Measurements from ENCODE around the gene ANKRD53.

The ANKRD53 gene

GRCh38 chr2:70988726-70989648 lies 10.6 kb downstream of the ANKRD53 start:
- Histone ChIP-seq H3K27ac (ENCODE audit: low read length, poor library complexity, severe bottlenecking) (no peak overlapping the region), H3K27me3 (ENCODE audit: control insufficient read depth in 1 of 2, insufficient read depth in 1 of 2, low read length in 2 of 2) (no peaks in the 10 kb centered on the region), H3K18ac (ENCODE audit: low read depth in 1 of 2, low read length in 2 of 2) (no peak overlapping the region), H2AK5ac (ENCODE audit: low read length, severe bottlenecking) (no peak overlapping the region), H3K4me1 (ENCODE audit: control insufficient read depth, insufficient read depth, low read depth, low read length) (peaks cover 18% of the 10 kb centered on the region), H4K8ac (ENCODE audit: low read length) (no peak overlapping the region), H3K9me3 (ENCODE audit: control insufficient read depth, low read length) (no peaks in the 10 kb centered on the region), H3K4me2 (ENCODE audit: low read length, poor library complexity, severe bottlenecking) (no peak overlapping the region), H3K79me1 (replicated peaks; ENCODE audit: low read length, poor library complexity, severe bottlenecking) (peaks cover 44% of the 10 kb centered on the region), H4K91ac (ENCODE audit: low read length) (no peak overlapping the region), H3K14ac (ENCODE audit: low read length in 2 of 2) (no peak overlapping the region), H2BK12ac (ENCODE audit: low read length in 2 of 2) (no peak overlapping the region), H3K36me3 (ENCODE audit: control insufficient read depth in 1 of 2, insufficient read depth in 2 of 2, low read depth in 1 of 2, low read length in 2 of 2) (peaks cover 65 to 67% of the 10 kb centered on the region in 2 experiments), H2BK5ac (ENCODE audit: low read depth, low read length, poor library complexity, severe bottlenecking) (no peak overlapping the region), H3K23ac (ENCODE audit: low read length in 2 of 2) (no peak overlapping the region), H3K4ac (ENCODE audit: low read depth in 1 of 2, low read length in 2 of 2) (no peak overlapping the region), H2AFZ (ENCODE audit: low read depth, low read length) (no peak overlapping the region), H3K9ac (ENCODE audit: low read length) (no peak overlapping the region), H2BK15ac (ENCODE audit: low read depth, poor library complexity, severe bottlenecking) (no peak overlapping the region), H3K4me3 (ENCODE audit: insufficient read depth in 1 of 2, low read depth in 1 of 2, low read length in 2 of 2) (no peak overlapping the region), H2BK120ac (ENCODE audit: low read depth, low read length) (no peak overlapping the region)
- no peak for DNase-seq
- WGBS = 93% methylated on average over 15 of the region's 16 CpGs

DNA sequence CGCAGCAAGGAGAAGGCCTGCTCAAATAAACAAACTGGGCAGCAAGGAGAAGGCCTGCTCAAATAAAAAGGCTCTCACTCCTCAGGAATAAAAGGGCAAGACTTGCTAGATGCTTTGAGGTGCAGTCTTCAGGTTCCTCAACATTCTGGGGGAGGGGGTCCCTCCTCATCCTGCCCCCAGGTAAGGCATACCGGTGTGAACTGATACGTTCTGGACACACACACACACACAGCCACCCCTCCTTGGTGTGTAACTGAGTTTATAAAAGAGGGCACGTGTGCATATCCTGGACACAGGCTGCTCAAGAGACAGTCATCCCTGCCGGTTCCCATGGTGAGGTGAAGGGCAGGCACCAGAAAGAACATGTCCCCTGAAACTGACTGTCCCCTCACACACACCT lies 11.8 kb downstream of the ANKRD53 start:
- no peak overlapping the region for H3K14ac ChIP-seq (ENCODE audit: low read length in 2 of 2)
- DNase-seq = no peak
- WGBS = 76% methylated on average over 5 of the region's 5 CpGs

DNA sequence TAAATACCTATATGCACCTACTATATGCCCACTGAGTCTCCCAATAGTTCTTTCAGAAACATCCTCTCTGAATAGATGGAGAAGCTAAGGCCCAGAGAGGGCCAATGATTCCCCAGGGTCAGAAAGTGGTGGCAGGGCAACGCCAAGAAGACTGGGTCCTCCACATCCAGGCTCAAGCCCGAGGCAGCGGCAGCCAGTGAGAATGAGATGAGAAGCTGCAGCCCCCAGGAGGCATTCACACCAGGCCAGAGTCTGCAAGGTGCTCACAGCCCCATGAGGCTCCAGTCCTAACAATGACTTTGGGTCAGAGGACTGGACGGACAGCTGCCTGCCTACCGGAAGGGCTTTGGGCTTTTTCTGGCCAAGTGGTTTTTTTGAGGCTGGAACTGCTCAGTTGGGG lies 12.7 kb downstream of the ANKRD53 start:
- Histone ChIP-seq H3K18ac (ENCODE audit: low read depth in 1 of 2, low read length in 2 of 2) (no peak overlapping the region), H3K23ac (ENCODE audit: low read length in 2 of 2) (no peak overlapping the region), H2BK15ac (ENCODE audit: low read depth, poor library complexity, severe bottlenecking) (no peak overlapping the region), H3K27ac (ENCODE audit: low read length, poor library complexity, severe bottlenecking) (no peak overlapping the region), H3K4me3 (ENCODE audit: insufficient read depth in 1 of 2, low read depth in 1 of 2, low read length in 2 of 2) (no peak overlapping the region), H3K9me3 (ENCODE audit: control insufficient read depth, low read length) (no peaks in the 10 kb centered on the region), H4K8ac (ENCODE audit: low read length) (no peak overlapping the region), H3K9ac (ENCODE audit: low read length) (no peak overlapping the region), H2AK5ac (ENCODE audit: low read length, severe bottlenecking) (no peak overlapping the region), H2BK12ac (ENCODE audit: low read length in 2 of 2) (no peak overlapping the region), H3K27me3 (ENCODE audit: control insufficient read depth in 1 of 2, insufficient read depth in 1 of 2, low read length in 2 of 2) (no peaks in the 10 kb centered on the region), H3K14ac (ENCODE audit: low read length in 2 of 2) (no peak overlapping the region), H3K36me3 (ENCODE audit: control insufficient read depth in 1 of 2, insufficient read depth in 2 of 2, low read depth in 1 of 2, low read length in 2 of 2) (peaks cover 48 to 58% of the 10 kb centered on the region in 2 experiments), H3K4me1 (ENCODE audit: control insufficient read depth, insufficient read depth, low read depth, low read length) (peaks cover 14% of the 10 kb centered on the region), H4K91ac (ENCODE audit: low read length) (no peak overlapping the region), H3K4ac (ENCODE audit: low read depth in 1 of 2, low read length in 2 of 2) (no peak overlapping the region), H2AFZ (ENCODE audit: low read depth, low read length) (no peak overlapping the region), H3K79me1 (replicated peaks; ENCODE audit: low read length, poor library complexity, severe bottlenecking) (peaks cover 44% of the 10 kb centered on the region), H2BK5ac (ENCODE audit: low read depth, low read length, poor library complexity, severe bottlenecking) (no peak overlapping the region), H3K4me2 (ENCODE audit: low read length, poor library complexity, severe bottlenecking) (no peak overlapping the region), H2BK120ac (ENCODE audit: low read depth, low read length) (no peak overlapping the region)
- no peak for DNase-seq
- 94% methylated on average over 5 of the region's 5 CpGs for whole genome bisulfite sequencing

More for the DNA sequence above, 11.8 kb downstream of the ANKRD53 start:
- H2BK5ac ChIP-seq (ENCODE audit: low read depth, low read length, poor library complexity, severe bottlenecking) = no peak overlapping the region
- no peak overlapping the region for H3K18ac ChIP-seq (ENCODE audit: low read depth in 1 of 2, low read length in 2 of 2)
- H2AFZ ChIP-seq (ENCODE audit: low read depth, low read length) = no peak overlapping the region
- no peak overlapping the region for H3K27ac ChIP-seq (ENCODE audit: low read length, poor library complexity, severe bottlenecking)
- no peak overlapping the region for H4K8ac ChIP-seq (ENCODE audit: low read length)
- H3K27me3 ChIP-seq (ENCODE audit: control insufficient read depth in 1 of 2, insufficient read depth in 1 of 2, low read length in 2 of 2) = no peaks in the 10 kb centered on the region
- H3K36me3 ChIP-seq (ENCODE audit: control insufficient read depth in 1 of 2, insufficient read depth in 2 of 2, low read depth in 1 of 2, low read length in 2 of 2) = peaks cover 55 to 65% of the 10 kb centered on the region in 2 experiments
- peak overlapping the region; percentile 12 for H3K9ac ChIP-seq (ENCODE audit: low read length)
- no peak overlapping the region for H3K4me2 ChIP-seq (ENCODE audit: low read length, poor library complexity, severe bottlenecking)
- no peak overlapping the region for H3K23ac ChIP-seq (ENCODE audit: low read length in 2 of 2)
- no peak overlapping the region for H2BK15ac ChIP-seq (ENCODE audit: low read depth, poor library complexity, severe bottlenecking)
- no peak overlapping the region for H4K91ac ChIP-seq (ENCODE audit: low read length)
- H2AK5ac ChIP-seq (ENCODE audit: low read length, severe bottlenecking) = no peak overlapping the region
- no peak overlapping the region for H3K4ac ChIP-seq (ENCODE audit: low read depth in 1 of 2, low read length in 2 of 2)
- H2BK12ac ChIP-seq (ENCODE audit: low read length in 2 of 2) = no peak overlapping the region
- no peak overlapping the region for H3K4me3 ChIP-seq (ENCODE audit: insufficient read depth in 1 of 2, low read depth in 1 of 2, low read length in 2 of 2)
- no peaks in the 10 kb centered on the region for H3K9me3 ChIP-seq (ENCODE audit: control insufficient read depth, low read length)
- H3K79me1 ChIP-seq (replicated peaks; ENCODE audit: low read length, poor library complexity, severe bottlenecking) = peaks cover 46% of the 10 kb centered on the region
- H3K4me1 ChIP-seq (ENCODE audit: control insufficient read depth, insufficient read depth, low read depth, low read length) = peaks cover 14% of the 10 kb centered on the region
- no peak overlapping the region for H2BK120ac ChIP-seq (ENCODE audit: low read depth, low read length)

GRCh38 chr2:70991742-70992141 lies 13.3 kb downstream of the ANKRD53 start:
- Histone ChIP-seq H2BK120ac (ENCODE audit: low read depth, low read length) (no peak overlapping the region), H3K9me3 (ENCODE audit: control insufficient read depth, low read length) (no peaks in the 10 kb centered on the region), H3K79me1 (replicated peaks; ENCODE audit: low read length, poor library complexity, severe bottlenecking) (peaks cover 42% of the 10 kb centered on the region), H2BK15ac (ENCODE audit: low read depth, poor library complexity, severe bottlenecking) (no peak overlapping the region), H3K4me3 (ENCODE audit: insufficient read depth in 1 of 2, low read depth in 1 of 2, low read length in 2 of 2) (no peak overlapping the region), H3K23ac (ENCODE audit: low read length in 2 of 2) (no peak overlapping the region), H2AK5ac (ENCODE audit: low read length, severe bottlenecking) (no peak overlapping the region), H2AFZ (ENCODE audit: low read depth, low read length) (no peak overlapping the region), H4K91ac (ENCODE audit: low read length) (no peak overlapping the region), H3K4ac (ENCODE audit: low read depth in 1 of 2, low read length in 2 of 2) (no peak overlapping the region), H3K4me1 (ENCODE audit: control insufficient read depth, insufficient read depth, low read depth, low read length) (peaks cover 14% of the 10 kb centered on the region), H2BK12ac (ENCODE audit: low read length in 2 of 2) (no peak overlapping the region), H3K9ac (ENCODE audit: low read length) (no peak overlapping the region), H4K8ac (ENCODE audit: low read length) (no peak overlapping the region), H3K36me3 (ENCODE audit: control insufficient read depth in 1 of 2, insufficient read depth in 2 of 2, low read depth in 1 of 2, low read length in 2 of 2) (peaks cover 42 to 52% of the 10 kb centered on the region in 2 experiments), H3K27me3 (ENCODE audit: control insufficient read depth in 1 of 2, insufficient read depth in 1 of 2, low read length in 2 of 2) (no peaks in the 10 kb centered on the region), H2BK5ac (ENCODE audit: low read depth, low read length, poor library complexity, severe bottlenecking) (no peak overlapping the region), H3K18ac (ENCODE audit: low read depth in 1 of 2, low read length in 2 of 2) (no peak overlapping the region), H3K4me2 (ENCODE audit: low read length, poor library complexity, severe bottlenecking) (no peak overlapping the region), H3K27ac (ENCODE audit: low read length, poor library complexity, severe bottlenecking) (no peak overlapping the region), H3K14ac (ENCODE audit: low read length in 2 of 2) (no peak overlapping the region)
- DNase-seq = no peak
- WGBS = 97% methylated on average over 9 of the region's 9 CpGs

All from mesenchymal stem cell (in vitro differentiated cells and primary cell).